HFF-Myc (cell line): ENCODE data around the gene LSR.

ENCODE experiments used
- DNase-seq: peaks from one replicate; pipeline ENCODE4 v3.0.0-alpha.2; 2011; ENCODE audit warnings: low read depth; ENCODE audit errors: extremely low read depth
- H3K4me3 ChIP-seq: replicated peaks from 2 replicates; pipeline ENCODE4 v1.5.1; 2011; ENCODE audit warnings: low read depth, mild to moderate bottlenecking, control low read depth, low read length
- TF ChIP-seq, protein P1 (sequence below): IDR thresholded peaks from 2 replicates; pipeline ENCODE4 v1.5.1; 2012; ENCODE audit warnings: mild to moderate bottlenecking, low read depth, low read length, control low read depth; ENCODE audit errors: missing control alignments

Gene LSR

GRCh38 chr19:35206379-35206778, 42.4 kb upstream of the LSR start:
- no peak overlapping the region for H3K4me3 ChIP-seq
- no peak for DNase-seq
- TF ChIP-seq, protein P1, sequence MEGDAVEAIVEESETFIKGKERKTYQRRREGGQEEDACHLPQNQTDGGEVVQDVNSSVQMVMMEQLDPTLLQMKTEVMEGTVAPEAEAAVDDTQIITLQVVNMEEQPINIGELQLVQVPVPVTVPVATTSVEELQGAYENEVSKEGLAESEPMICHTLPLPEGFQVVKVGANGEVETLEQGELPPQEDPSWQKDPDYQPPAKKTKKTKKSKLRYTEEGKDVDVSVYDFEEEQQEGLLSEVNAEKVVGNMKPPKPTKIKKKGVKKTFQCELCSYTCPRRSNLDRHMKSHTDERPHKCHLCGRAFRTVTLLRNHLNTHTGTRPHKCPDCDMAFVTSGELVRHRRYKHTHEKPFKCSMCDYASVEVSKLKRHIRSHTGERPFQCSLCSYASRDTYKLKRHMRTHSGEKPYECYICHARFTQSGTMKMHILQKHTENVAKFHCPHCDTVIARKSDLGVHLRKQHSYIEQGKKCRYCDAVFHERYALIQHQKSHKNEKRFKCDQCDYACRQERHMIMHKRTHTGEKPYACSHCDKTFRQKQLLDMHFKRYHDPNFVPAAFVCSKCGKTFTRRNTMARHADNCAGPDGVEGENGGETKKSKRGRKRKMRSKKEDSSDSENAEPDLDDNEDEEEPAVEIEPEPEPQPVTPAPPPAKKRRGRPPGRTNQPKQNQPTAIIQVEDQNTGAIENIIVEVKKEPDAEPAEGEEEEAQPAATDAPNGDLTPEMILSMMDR, result no peak

- DNase-seq, result no peak
- no peak overlapping the region for H3K4me3 ChIP-seq
- TF ChIP-seq, protein P1, result no peak
Observed at GRCh38 chr19:35206855-35207254, 41.9 kb upstream of the LSR start.

DNA sequence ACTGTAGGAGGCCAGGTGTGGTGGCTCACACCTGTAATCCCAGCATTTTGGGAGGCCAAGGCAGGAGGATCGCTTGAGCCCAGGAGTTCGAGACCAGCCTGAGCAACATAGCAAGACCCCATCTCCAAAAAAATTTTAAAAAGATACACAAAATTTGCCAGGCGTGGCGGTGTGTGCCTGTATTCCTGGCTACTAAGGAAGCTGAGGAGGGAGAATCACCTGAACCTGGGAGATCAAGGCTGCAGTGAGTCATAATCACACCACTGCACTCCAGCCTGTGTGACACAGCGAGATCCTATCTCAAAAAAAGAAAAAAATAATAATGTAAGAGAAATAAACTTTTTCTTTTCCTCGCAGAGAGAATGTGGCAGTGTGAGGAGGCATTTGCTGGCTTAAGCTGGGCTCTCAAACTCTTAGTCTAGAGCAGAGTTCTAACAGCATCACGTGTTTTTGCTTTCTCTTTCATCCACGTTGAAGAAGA, 41.4 kb upstream of the LSR start:
- TF ChIP-seq, protein P1, result no peak
- no peak for DNase-seq
- H3K4me3 ChIP-seq, result no peak overlapping the region

GRCh38 chr19:35208121-35208520, 40.7 kb upstream of the LSR start:
- TF ChIP-seq, protein P1, result no peak
- H3K4me3 ChIP-seq, result no peak overlapping the region
- DNase-seq, result no peak

DNA sequence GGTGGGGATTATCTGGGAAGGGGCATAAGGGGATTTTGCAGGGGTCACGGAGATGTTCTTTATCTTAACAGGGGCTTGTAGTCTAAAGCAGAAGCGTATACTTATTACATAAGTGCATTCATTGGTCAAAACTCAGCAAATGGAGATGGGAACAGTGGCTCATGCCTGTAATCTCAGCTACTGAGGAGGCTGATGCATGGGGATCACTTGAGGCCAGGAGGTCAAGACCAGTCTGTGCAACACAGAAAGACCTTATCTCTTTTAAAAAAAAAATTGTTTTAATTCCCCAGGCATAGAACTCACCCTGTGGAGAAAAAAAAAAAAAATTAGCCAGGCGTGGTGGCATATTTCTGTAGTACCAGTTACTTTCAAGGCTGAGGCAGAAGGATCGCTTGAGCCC, 39.2 kb upstream of the LSR start:
- no peak overlapping the region for H3K4me3 ChIP-seq
- DNase-seq, result no peak
- TF ChIP-seq, protein P1, result no peak

DNA sequence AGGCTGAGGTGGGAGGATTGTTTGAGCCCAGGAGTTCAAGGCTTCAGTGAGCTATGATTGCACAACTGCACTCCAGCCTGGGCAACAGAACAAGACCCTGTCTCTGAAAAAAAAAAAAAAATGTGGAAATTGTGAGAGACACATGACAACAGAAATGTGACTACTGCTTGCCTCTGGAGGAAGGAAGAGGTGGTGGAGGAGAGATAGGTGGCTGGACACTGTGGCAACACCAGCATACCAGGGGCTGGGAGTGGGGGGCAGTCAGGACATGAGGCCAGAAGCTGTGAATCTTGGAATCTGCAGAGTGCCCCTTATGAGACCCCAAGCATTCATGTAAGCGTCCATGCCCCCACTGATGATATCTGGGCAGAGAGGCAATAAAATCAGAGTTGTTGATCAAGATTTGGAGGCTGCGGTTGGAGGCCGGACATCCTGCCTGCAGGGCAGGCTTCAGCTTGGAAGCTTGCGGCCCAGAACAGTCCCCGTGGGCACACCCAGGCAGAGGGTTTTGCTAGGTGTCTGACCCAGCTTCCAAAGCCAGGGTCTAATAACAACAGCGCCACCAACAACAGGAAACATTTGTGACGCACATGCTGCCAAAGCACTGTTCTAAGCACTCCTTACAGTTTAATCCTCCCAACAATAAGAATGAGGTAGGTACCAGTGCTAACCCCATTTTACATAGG, 37.1 kb upstream of the LSR start:
- H3K4me3 ChIP-seq, result no peak overlapping the region
- TF ChIP-seq, protein P1, result no peak
- no peak for DNase-seq

- DNase-seq, result no peak
- TF ChIP-seq, protein P1, result no peak
- no peak overlapping the region for H3K4me3 ChIP-seq
Observed at GRCh38 chr19:35212241-35212640, 36.6 kb upstream of the LSR start.
